Left hindlimb (tissue), 1 donor: ENCODE data around the gene ATP6V0A1.
A peak's percentile ranks its signal among the peaks of the same experiment; 100 is the strongest.
"Not testable (repeated sequence)": the region's sequence is repeated elsewhere in the genome, so short reads cannot be mapped to it uniquely, and the experiment has no call there.

Source experiments
- DNase-seq: peaks from one replicate; pipeline ENCODE4 v3.0.0-alpha.2; 2018

ATP6V0A1 gene

GRCh38 chr17:42477824-42478223 is 19.1 kb downstream of the ATP6V0A1 start:
- DNase-seq, result not testable (repeated sequence)

- DNase-seq, result no peak
Observed at GRCh38 chr17:42484304-42484703, 25.6 kb downstream of the ATP6V0A1 start.

- no peak for DNase-seq
Observed at GRCh38 chr17:42485680-42486079, 27.0 kb downstream of the ATP6V0A1 start.

- DNase-seq, result no peak
Observed at GRCh38 chr17:42488032-42488431, 29.4 kb downstream of the ATP6V0A1 start.

- DNase-seq, result no peak
Observed at GRCh38 chr17:42493319-42493718, 34.6 kb downstream of the ATP6V0A1 start.

GRCh38 chr17:42494673-42495072 is 36.0 kb downstream of the ATP6V0A1 start:
- no peak for DNase-seq

- no peak for DNase-seq
Observed at GRCh38 chr17:42498828-42499227, 40.1 kb downstream of the ATP6V0A1 start.

- no peak for DNase-seq
Observed at GRCh38 chr17:42502091-42502490, 43.4 kb downstream of the ATP6V0A1 start.

GRCh38 chr17:42502926-42503325 is 44.2 kb downstream of the ATP6V0A1 start:
- DNase-seq, result no peak

- no peak for DNase-seq
Observed at GRCh38 chr17:42507671-42508070, 49.0 kb downstream of the ATP6V0A1 start.

GRCh38 chr17:42508426-42509165 is 49.9 kb downstream of the ATP6V0A1 start:
- DNase-seq, result no peak

GRCh38 chr17:42509409-42509808 is 50.7 kb downstream of the ATP6V0A1 start:
- DNase-seq, result no peak

GRCh38 chr17:42509841-42510240 is 51.2 kb downstream of the ATP6V0A1 start:
- DNase-seq, result no peak

GRCh38 chr17:42512246-42512645 is 53.6 kb downstream of the ATP6V0A1 start:
- DNase-seq, result no peak

GRCh38 chr17:42512733-42513251 is 54.1 kb downstream of the ATP6V0A1 start:
- no peak for DNase-seq

GRCh38 chr17:42513686-42514085 is 55.0 kb downstream of the ATP6V0A1 start:
- DNase-seq, result no peak

- DNase-seq, result no peak
Observed at GRCh38 chr17:42514279-42514678, 55.6 kb downstream of the ATP6V0A1 start.

GRCh38 chr17:42514867-42515266 is 56.2 kb downstream of the ATP6V0A1 start:
- no peak for DNase-seq

GRCh38 chr17:42517516-42517915 is 58.8 kb downstream of the ATP6V0A1 start:
- peak; percentile 85 for DNase-seq

GRCh38 chr17:42518046-42518754 is 59.5 kb downstream of the ATP6V0A1 start:
- peak; percentile 79 for DNase-seq

- DNase-seq, result peak; percentile 71
Observed at GRCh38 chr17:42518755-42519545, 60.3 kb downstream of the ATP6V0A1 start.

GRCh38 chr17:42519546-42520491 is 61.1 kb downstream of the ATP6V0A1 start:
- peak; percentile 94 for DNase-seq
